H9 (cell line): ENCODE measurements around the gene SLBP. TPM values are rescaled to one million over a fixed set of nuclear protein-coding genes. Genes with fewer than 3 reads are reported as not detected.

Experiments used
- DNase-seq: peaks from one replicate; pipeline ENCODE4 v3.0.0-alpha.2; 2017
- H2AFZ ChIP-seq: one replicate; pipeline ENCODE4 v1.6.1; 2013; ENCODE audit warnings: mild to moderate bottlenecking, low read length, control low read depth, moderate library complexity
- H2AK5ac ChIP-seq: 2 replicates; pipeline ENCODE4 v1.6.1; 2013; ENCODE audit warnings: low read length, control low read depth, mixed read lengths; ENCODE audit not compliant: insufficient read length
- H2BK120ac ChIP-seq: one replicate; pipeline ENCODE4 v1.6.1; 2013; ENCODE audit warnings: low read depth, mild to moderate bottlenecking, low read length, control low read depth, inconsistent platforms; ENCODE audit not compliant: poor library complexity, severe bottlenecking
- H2BK12ac ChIP-seq: 2 replicates; pipeline ENCODE4 v1.6.1; 2013; ENCODE audit warnings: low read length, control low read depth, mixed read lengths, low read depth; ENCODE audit not compliant: insufficient read length
- H2BK15ac ChIP-seq: 2 replicates; pipeline ENCODE4 v1.6.1; 2013; ENCODE audit warnings: low read depth, low read length, control low read depth
- H2BK20ac ChIP-seq: one replicate; pipeline ENCODE4 v1.6.1; 2013; ENCODE audit warnings: low read depth, mild to moderate bottlenecking, low read length, control low read depth, inconsistent platforms; ENCODE audit not compliant: poor library complexity, severe bottlenecking
- H2BK5ac ChIP-seq: 2 replicates; pipeline ENCODE4 v1.6.1; 2013; ENCODE audit warnings: low read length, control low read depth, mixed read lengths; ENCODE audit not compliant: insufficient read length
- H3K14ac ChIP-seq: 2 replicates; pipeline ENCODE4 v1.6.1; 2013; ENCODE audit warnings: low read length, control low read depth; ENCODE audit not compliant: insufficient read depth
- H3K18ac ChIP-seq: 2 replicates; pipeline ENCODE4 v1.6.1; 2013; ENCODE audit warnings: low read depth, mild to moderate bottlenecking, mixed read lengths, low read length, control low read depth; ENCODE audit not compliant: insufficient read length
- H3K23ac ChIP-seq: 2 replicates; pipeline ENCODE4 v1.6.1; 2013; ENCODE audit warnings: low read length, control low read depth, mixed read lengths, low read depth; ENCODE audit not compliant: insufficient read length
- H3K23me2 ChIP-seq: 2 replicates; pipeline ENCODE4 v1.6.1; 2013; ENCODE audit warnings: low read depth, mild to moderate bottlenecking, mixed read lengths, low read length, control low read depth; ENCODE audit not compliant: insufficient read length, poor library complexity, severe bottlenecking
- H3K27ac ChIP-seq: 2 replicates; pipeline ENCODE4 v1.5.1; 2013; ENCODE audit warnings: low read length, control low read depth, mixed read lengths, low read depth; ENCODE audit not compliant: insufficient read length
- H3K27me3 ChIP-seq: 2 replicates; pipeline ENCODE4 v1.6.1; 2013; ENCODE audit warnings: low read length, control low read depth, inconsistent platforms; ENCODE audit not compliant: insufficient read depth
- H3K4ac ChIP-seq: 2 replicates; pipeline ENCODE4 v1.6.1; 2013; ENCODE audit warnings: low read depth, mild to moderate bottlenecking, control low read depth, inconsistent platforms, low read length, moderate library complexity
- H3K4me1 ChIP-seq: 2 replicates; pipeline ENCODE4 v1.6.1; 2013; ENCODE audit warnings: low read length, control low read depth, inconsistent platforms; ENCODE audit not compliant: insufficient read depth
- H3K4me2 ChIP-seq: 2 replicates; pipeline ENCODE4 v1.6.1; 2013; ENCODE audit warnings: low read length, control low read depth, mixed read lengths; ENCODE audit not compliant: insufficient read length, insufficient read depth
- H3K56ac ChIP-seq: 2 replicates; pipeline ENCODE4 v1.6.1; 2013; ENCODE audit warnings: low read depth, mild to moderate bottlenecking, mixed read lengths, low read length, control low read depth; ENCODE audit not compliant: insufficient read length
- H3K79me1 ChIP-seq: 2 replicates; pipeline ENCODE4 v1.6.1; 2013; ENCODE audit warnings: low read depth, mild to moderate bottlenecking, moderate library complexity, low read length, control low read depth, inconsistent platforms; ENCODE audit not compliant: insufficient read depth, poor library complexity, severe bottlenecking
- H3K79me2 ChIP-seq: 2 replicates; pipeline ENCODE4 v1.6.1; 2013; ENCODE audit warnings: low read length, control low read depth, inconsistent platforms; ENCODE audit not compliant: insufficient read depth
- H3K9ac ChIP-seq: 2 replicates; pipeline ENCODE4 v1.6.1; 2013; ENCODE audit warnings: low read length, control low read depth, mixed read lengths; ENCODE audit not compliant: insufficient read length; ENCODE audit errors: extremely low read depth
- H3K9me3 ChIP-seq: one replicate; pipeline ENCODE4 v1.6.1; 2013; ENCODE audit warnings: low read depth, low read length, inconsistent platforms; ENCODE audit not compliant: control insufficient read depth
- H3T11ph ChIP-seq: one replicate; pipeline ENCODE4 v1.6.1; 2013; ENCODE audit warnings: mild to moderate bottlenecking, low read length, control low read depth, inconsistent platforms
- H4K20me1 ChIP-seq: one replicate; pipeline ENCODE4 v1.6.1; 2013; ENCODE audit not compliant: control insufficient read depth, insufficient read length, insufficient read depth
- H4K5ac ChIP-seq: 2 replicates; pipeline ENCODE4 v1.6.1; 2013; ENCODE audit warnings: low read depth, mild to moderate bottlenecking, mixed read lengths, low read length, control low read depth; ENCODE audit not compliant: insufficient read length
- H4K8ac ChIP-seq: replicated peaks from 2 replicates; pipeline ENCODE4 v1.6.1; 2013; ENCODE audit warnings: low read length, control low read depth, mixed read lengths, low read depth; ENCODE audit not compliant: insufficient read length
- H4K91ac ChIP-seq: 2 replicates; pipeline ENCODE4 v1.6.1; 2013; ENCODE audit warnings: low read depth, mild to moderate bottlenecking, moderate library complexity, mixed read lengths, low read length, control low read depth; ENCODE audit not compliant: insufficient read length
- H3K27ac Mint-ChIP-seq, 3 experiments: 2 replicates in 2 of 3; 3 replicates in 1 of 3; pipeline ENCODE4 v1.8.0; 2020 to 2021; ENCODE audit warnings: mixed read lengths in 3 of 3, mild to moderate bottlenecking in 1 of 3, moderate library complexity in 1 of 3
- H3K27me3 Mint-ChIP-seq: 2 replicates; pipeline ENCODE4 v1.8.0; 2021; ENCODE audit warnings: low read depth, mild to moderate bottlenecking, moderate library complexity, mixed read lengths
- H3K36me3 Mint-ChIP-seq, 3 experiments: 2 replicates in 2 of 3; 3 replicates in 1 of 3; pipeline ENCODE4 v1.8.0; 2020 to 2021; ENCODE audit warnings: low read depth in 3 of 3, mixed read lengths in 3 of 3; ENCODE audit not compliant: insufficient read depth in 1 of 3
- H3K4me1 Mint-ChIP-seq, 2 experiments: 2 replicates each; pipeline ENCODE4 v1.8.0; 2020; ENCODE audit warnings: mixed read lengths in 2 of 2
- H3K4me3 Mint-ChIP-seq, 2 experiments: 2 replicates in 1 of 2; 3 replicates in 1 of 2; pipeline ENCODE4 v1.8.0; 2020 to 2021; ENCODE audit warnings: mild to moderate bottlenecking in 2 of 2, mixed read lengths in 2 of 2, moderate library complexity in 1 of 2
- H3K9me3 Mint-ChIP-seq, 2 experiments: 2 replicates in 1 of 2; 3 replicates in 1 of 2; pipeline ENCODE4 v1.8.0; 2020; ENCODE audit warnings: mild to moderate bottlenecking in 2 of 2, mixed read lengths in 2 of 2, moderate library complexity in 1 of 2
- CTCF ChIP-seq: fragments of 200-600 bp; sonication (generic); conservative IDR thresholded peaks from 3 replicates; pipeline ENCODE4 v1.8.0; 2021; ENCODE audit warnings: antibody characterized with exemption, mild to moderate bottlenecking
- WGBS: extraction: QIAGEN DNeasy Blood & Tissue Kit; methylation state at CpG from one replicate; pipeline ENCODE4 v1.1.7; 2013; ENCODE audit warnings: missing lambda C conversion rate, low lambda C conversion rate, mixed read lengths; ENCODE audit not compliant: insufficient read length; ENCODE audit errors: extremely low coverage; 5-methylcytosine and 5-hydroxymethylcytosine counted together
- total RNA-seq: library from RNA; stranded (reverse); gene quantifications from 2 replicates; pipeline ENCODE4 v1.2.1, GENCODE V29; 2021

Gene SLBP
- total RNA-seq, 1 experiment from 2014 or later: 62.7 TPM

- Histone ChIP-seq H2AK5ac (no peak overlapping the region), H3K4ac (no peak overlapping the region), H3K27ac (no peak overlapping the region), H2BK15ac (no peak overlapping the region), H2BK12ac (no peak overlapping the region), H4K91ac (no peak overlapping the region), H4K5ac (no peak overlapping the region), H3K23me2 (peaks cover 11% of the 10 kb centered on the region), H4K8ac (no peak overlapping the region), H3T11ph (no peak overlapping the region), H3K56ac (no peak overlapping the region), H4K20me1 (peaks cover 2% of the 10 kb centered on the region), H3K23ac (no peak overlapping the region), H3K4me1 (no peaks in the 10 kb centered on the region), H3K9ac (no peak overlapping the region), H3K4me2 (no peak overlapping the region), H2AFZ (no peak overlapping the region), H3K9me3 (no peaks in the 10 kb centered on the region), H3K27me3 (no peaks in the 10 kb centered on the region), H3K79me1 (peaks cover 4% of the 10 kb centered on the region), H2BK120ac (no peak overlapping the region), H2BK5ac (no peak overlapping the region), H3K79me2 (peaks cover 4% of the 10 kb centered on the region; the same call in 1 of the 2 replicates), H3K18ac (no peak overlapping the region), H2BK20ac (no peak overlapping the region), H3K14ac (no peak overlapping the region)
- Mint-ChIP-seq H3K4me1 (peaks cover 23 to 35% of the 10 kb centered on the region in 2 experiments), H3K27me3 (no peaks in the 10 kb centered on the region; the same call in 1 of the 2 replicates), H3K27ac (peak overlapping the region in 2 of 3 experiments; percentile 18; a peak in 3 of 7 replicates), H3K9me3 (peaks cover 0 to 3% of the 10 kb centered on the region in 2 experiments; a peak in 1 of 5 replicates), H3K36me3 (peaks cover 12 to 32% (median 31%) of the 10 kb centered on the region in 3 experiments), H3K4me3 (peak overlapping the region; percentile 26 to 29; a peak in 2 of 5 replicates)
- peak; percentile 67 for DNase-seq
- WGBS: no CpG with 5 or more reads among the region's 9 CpGs
- TF ChIP-seq CTCF: 0 out of 3 replicates have a peak, but pooled peaks have one; percentile 15
Observed at GRCh38 chr4:1714303-1715001, 2.3 kb upstream of the SLBP start.
